Measurements from ENCODE around the gene SCT.
"Not testable (repeated sequence)": the region's sequence is repeated elsewhere in the genome, so short reads cannot be mapped to it uniquely, and the experiment has no call there.

Gene SCT

GRCh38 chr11:650482-650881 is 23.5 kb upstream of the SCT start:
- no peaks in the 10 kb centered on the region for H3K27me3 ChIP-seq (ENCODE audit: insufficient read depth, low read length)
- peaks cover 15% of the 10 kb centered on the region for H3K4me1 ChIP-seq (ENCODE audit: insufficient read depth, low read length, severe bottlenecking)
- no peak overlapping the region for H3K4me2 ChIP-seq (ENCODE audit: low read length)
- H3K36me3 ChIP-seq (ENCODE audit: insufficient read depth, low read length): peaks cover 19% of the 10 kb centered on the region
- H4K20me1 ChIP-seq (ENCODE audit: insufficient read depth, low read length): no peaks in the 10 kb centered on the region
- TF ChIP-seq CTCF (IDR thresholded peaks at IDR 0.05; ENCODE audit: low read length) (no peak), EZH2 (IDR thresholded peaks at IDR 0.05; ENCODE audit: borderline replicate concordance, low read length) (no peak)
- H3K27ac ChIP-seq (ENCODE audit: low read depth, low read length, poor library complexity, severe bottlenecking): no peak overlapping the region
- no peak overlapping the region for H2AFZ ChIP-seq (ENCODE audit: low read length)
- no peaks in the 10 kb centered on the region for H3K9me3 ChIP-seq (ENCODE audit: low read length)
- H3K9ac ChIP-seq (ENCODE audit: low read length): no peak overlapping the region
- H3K79me2 ChIP-seq (ENCODE audit: insufficient read depth, low read length): no peaks in the 10 kb centered on the region
- no peaks in the 10 kb centered on the region for H3K9me2 ChIP-seq (ENCODE audit: low read depth, low read length)
- no peaks in the 10 kb centered on the region for H3F3A ChIP-seq (ENCODE audit: insufficient read depth, low read length)
- no peak overlapping the region for H3K4me3 ChIP-seq (ENCODE audit: low read depth, low read length, poor library complexity, severe bottlenecking)

DNA sequence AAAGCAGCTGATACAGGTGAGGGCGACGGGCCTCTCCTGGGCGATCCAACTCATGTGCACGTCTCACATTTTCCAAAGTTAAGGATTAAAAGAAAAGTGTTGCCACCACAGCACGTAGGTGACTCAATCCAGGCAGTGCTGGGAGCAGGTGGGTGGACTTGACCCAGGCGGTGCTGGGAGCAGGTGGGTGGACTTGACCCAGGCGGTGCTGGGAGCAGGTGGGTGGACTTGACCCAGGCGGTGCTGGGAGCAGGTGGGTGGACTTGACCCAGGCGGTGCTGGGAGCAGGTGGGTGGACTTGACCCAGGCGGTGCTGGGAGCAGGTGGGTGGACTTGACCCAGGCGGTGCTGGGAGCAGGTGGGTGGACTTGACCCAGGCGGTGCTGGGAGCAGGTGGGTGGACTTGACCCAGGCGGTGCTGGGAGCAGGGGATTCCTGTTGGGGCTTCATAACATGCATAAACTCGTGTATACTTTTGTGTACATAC is 20.7 kb upstream of the SCT start:
- Histone ChIP-seq H3K36me3 (ENCODE audit: insufficient read depth, low read length) (peaks cover 16% of the 10 kb centered on the region), H3K4me1 (ENCODE audit: insufficient read depth, low read length, severe bottlenecking) (peaks cover 18% of the 10 kb centered on the region)
- H3K27ac ChIP-seq (ENCODE audit: low read depth, low read length, poor library complexity, severe bottlenecking); H3K9me3 ChIP-seq (ENCODE audit: low read length); H3F3A ChIP-seq (ENCODE audit: insufficient read depth, low read length); H3K79me2 ChIP-seq (ENCODE audit: insufficient read depth, low read length); H4K20me1 ChIP-seq (ENCODE audit: insufficient read depth, low read length); H2AFZ ChIP-seq (ENCODE audit: low read length); H3K4me3 ChIP-seq (ENCODE audit: low read depth, low read length, poor library complexity, severe bottlenecking); H3K9ac ChIP-seq (ENCODE audit: low read length); H3K4me2 ChIP-seq (ENCODE audit: low read length); H3K27me3 ChIP-seq (ENCODE audit: insufficient read depth, low read length); H3K9me2 ChIP-seq (ENCODE audit: low read depth, low read length): not testable (repeated sequence)

DNA sequence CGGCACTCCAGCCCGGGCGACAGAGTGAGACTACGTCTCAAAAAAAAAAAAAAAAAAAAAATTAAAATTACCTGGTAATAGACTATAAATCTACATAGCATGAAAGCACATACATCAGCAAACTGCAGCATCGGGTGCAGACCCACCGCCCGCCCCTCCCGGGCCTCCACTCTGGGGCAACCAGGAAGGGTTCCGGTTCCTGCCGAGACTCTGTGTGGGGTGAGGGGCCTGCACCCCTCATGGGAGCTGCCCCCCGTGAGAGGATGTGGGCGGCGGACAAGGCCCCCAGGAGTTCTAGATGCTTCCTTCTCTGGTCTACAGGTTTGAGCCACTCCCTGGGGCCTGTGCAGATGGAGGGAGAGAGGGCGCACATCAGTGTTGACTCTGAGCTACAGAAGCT is 19.2 kb upstream of the SCT start:
- TF ChIP-seq EZH2 (IDR thresholded peaks at IDR 0.05; ENCODE audit: borderline replicate concordance, low read length): no peak
- TF ChIP-seq CTCF (IDR thresholded peaks at IDR 0.05; ENCODE audit: low read length): no peak
- H4K20me1 ChIP-seq (ENCODE audit: insufficient read depth, low read length): no peaks in the 10 kb centered on the region
- no peaks in the 10 kb centered on the region for H3K27me3 ChIP-seq (ENCODE audit: insufficient read depth, low read length)
- peak overlapping the region; percentile 47 for H3K27ac ChIP-seq (ENCODE audit: low read depth, low read length, poor library complexity, severe bottlenecking)
- no peak overlapping the region for H2AFZ ChIP-seq (ENCODE audit: low read length)
- no peaks in the 10 kb centered on the region for H3K9me2 ChIP-seq (ENCODE audit: low read depth, low read length)
- no peak overlapping the region for H3K9ac ChIP-seq (ENCODE audit: low read length)
- peaks cover 16% of the 10 kb centered on the region for H3K36me3 ChIP-seq (ENCODE audit: insufficient read depth, low read length)
- no peak overlapping the region for H3K4me3 ChIP-seq (ENCODE audit: low read depth, low read length, poor library complexity, severe bottlenecking)
- H3F3A ChIP-seq (ENCODE audit: insufficient read depth, low read length): no peaks in the 10 kb centered on the region
- no peaks in the 10 kb centered on the region for H3K9me3 ChIP-seq (ENCODE audit: low read length)
- no peaks in the 10 kb centered on the region for H3K79me2 ChIP-seq (ENCODE audit: insufficient read depth, low read length)
- no peak overlapping the region for H3K4me2 ChIP-seq (ENCODE audit: low read length)
- peaks cover 18% of the 10 kb centered on the region for H3K4me1 ChIP-seq (ENCODE audit: insufficient read depth, low read length, severe bottlenecking)

- no peak overlapping the region for H2AFZ ChIP-seq (ENCODE audit: low read length)
- H4K20me1 ChIP-seq (ENCODE audit: insufficient read depth, low read length): no peaks in the 10 kb centered on the region
These were observed 18.6 kb upstream of the SCT start for GRCh38 chr11:645536-645935.

More at GRCh38 chr11:645536-645935, 18.6 kb upstream of the SCT start:
- TF ChIP-seq CTCF (IDR thresholded peaks at IDR 0.05; ENCODE audit: low read length): no peak
- TF ChIP-seq EZH2 (IDR thresholded peaks at IDR 0.05; ENCODE audit: borderline replicate concordance, low read length): no peak
- Histone ChIP-seq H3K79me2 (ENCODE audit: insufficient read depth, low read length) (no peaks in the 10 kb centered on the region), H3K4me3 (ENCODE audit: low read depth, low read length, poor library complexity, severe bottlenecking) (no peak overlapping the region), H3K27me3 (ENCODE audit: insufficient read depth, low read length) (no peaks in the 10 kb centered on the region), H3K4me1 (ENCODE audit: insufficient read depth, low read length, severe bottlenecking) (peaks cover 18% of the 10 kb centered on the region), H3K9me2 (ENCODE audit: low read depth, low read length) (no peaks in the 10 kb centered on the region), H3K36me3 (ENCODE audit: insufficient read depth, low read length) (peaks cover 12% of the 10 kb centered on the region), H3F3A (ENCODE audit: insufficient read depth, low read length) (no peaks in the 10 kb centered on the region), H3K9me3 (ENCODE audit: low read length) (no peaks in the 10 kb centered on the region), H3K4me2 (ENCODE audit: low read length) (no peak overlapping the region), H3K9ac (ENCODE audit: low read length) (no peak overlapping the region), H3K27ac (ENCODE audit: low read depth, low read length, poor library complexity, severe bottlenecking) (peak overlapping the region; percentile 47)

Data from OCI-LY1 (cell line).